OCI-M1 (cell line): ENCODE measurements around the gene LPP.
"Not testable (repeated sequence)": the region's sequence is repeated elsewhere in the genome, so short reads cannot be mapped to it uniquely, and the experiment has no call there.

ENCODE experiments used
- DNase-seq: peaks from one replicate; lab custom pipeline; 2025; lab: John Stamatoyannopoulos, UW

LPP gene

DNA sequence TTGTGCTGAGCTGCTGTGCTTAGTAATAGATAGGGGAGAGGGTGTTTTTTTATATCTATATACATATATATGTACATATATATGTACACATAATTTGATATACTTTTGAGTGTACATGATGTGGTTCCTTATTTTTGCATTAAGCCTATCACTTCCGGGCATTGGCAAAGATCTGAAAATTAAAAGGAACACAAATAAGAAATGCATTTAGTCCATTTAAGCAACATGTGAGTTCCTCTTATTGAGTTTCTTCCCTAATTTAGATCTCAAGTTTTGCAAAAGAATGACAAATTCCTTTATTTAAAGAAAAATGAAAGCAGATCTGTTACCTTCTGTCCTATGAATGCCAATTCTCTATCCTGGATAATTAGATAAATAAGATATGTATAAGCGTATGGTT is 435.1 kb downstream of the LPP start:
- DNase-seq: no peak

DNA sequence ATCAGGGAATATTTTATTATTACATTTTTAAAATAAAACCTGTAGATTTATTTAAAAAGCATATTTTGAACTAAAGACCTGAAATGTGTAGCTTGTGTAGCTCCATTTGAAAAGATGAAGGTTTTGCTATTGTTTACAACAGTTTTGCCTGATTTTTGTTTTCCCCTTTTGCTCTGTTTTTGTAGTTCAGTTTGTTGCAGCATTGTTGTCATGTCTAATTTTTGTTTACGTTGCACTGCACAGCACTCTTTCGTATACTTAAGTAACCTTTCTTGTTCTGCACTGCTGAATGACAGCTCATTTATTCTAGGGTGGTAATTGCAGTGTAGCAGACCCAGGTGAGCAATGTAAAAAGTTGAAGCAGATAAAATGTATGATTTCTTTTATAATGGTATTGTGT is 435.8 kb downstream of the LPP start:
- DNase-seq: no peak

DNA sequence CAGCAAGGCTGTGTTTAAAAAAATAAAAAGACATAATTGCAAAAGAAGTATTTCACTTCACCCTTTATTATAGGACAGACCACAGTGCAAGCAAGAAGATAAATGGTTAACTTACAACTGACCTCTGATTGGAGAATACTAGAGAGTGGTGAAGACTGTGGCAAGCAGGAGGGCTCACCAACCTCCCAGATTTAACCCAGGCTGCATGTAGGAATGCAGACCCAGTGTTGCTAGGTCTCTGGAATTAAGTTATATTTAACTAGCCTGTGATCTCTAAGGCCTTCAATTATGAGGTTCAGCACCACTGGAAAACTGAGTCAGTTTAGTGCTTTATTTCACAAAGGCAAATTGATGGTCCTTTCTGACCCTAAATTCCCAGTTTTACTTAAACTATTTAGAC is 436.6 kb downstream of the LPP start:
- DNase-seq: no peak

DNA sequence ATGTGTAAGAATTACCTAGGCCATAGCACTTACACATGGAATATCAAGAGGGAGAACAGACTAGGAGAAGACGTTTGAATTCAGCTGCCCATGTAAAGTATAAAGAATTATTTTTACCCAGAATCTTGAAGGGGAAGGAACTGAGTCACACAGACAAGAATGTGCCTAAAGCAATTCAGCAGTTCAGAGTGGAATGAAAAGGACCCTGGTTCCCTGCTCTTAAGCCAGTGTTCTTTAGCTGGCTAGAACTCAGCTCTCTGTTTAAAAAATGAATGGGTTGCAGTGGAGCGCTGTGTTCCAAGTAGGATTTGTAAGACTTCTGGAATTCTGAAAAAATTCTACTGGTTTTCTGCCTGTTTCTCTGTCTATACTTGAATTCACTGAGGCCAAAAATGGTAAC is 440.2 kb downstream of the LPP start:
- no peak for DNase-seq

DNA sequence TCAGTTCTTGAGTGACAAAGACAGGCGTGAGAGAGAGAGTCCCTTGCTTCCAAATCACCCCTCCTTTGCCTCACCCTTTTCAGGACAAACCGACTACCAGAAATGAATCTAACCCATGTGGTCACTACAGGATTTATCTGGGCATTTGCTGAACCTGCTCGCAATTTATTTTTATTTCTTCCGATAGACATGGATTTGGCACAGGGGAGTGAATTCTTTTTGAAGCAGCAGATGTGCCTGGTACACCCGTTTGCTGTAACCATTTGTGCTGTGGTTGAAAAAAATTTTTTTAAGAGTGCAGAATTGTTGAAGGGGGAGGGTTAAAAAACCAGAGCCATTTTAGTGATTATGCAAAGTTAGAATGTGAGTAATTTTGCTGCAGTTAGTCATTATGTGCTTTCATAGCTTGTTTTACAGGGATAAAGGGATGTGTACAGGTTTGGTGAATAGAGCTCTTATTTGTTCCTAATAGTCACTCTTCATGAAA is 442.0 kb downstream of the LPP start:
- peak; percentile 1 for DNase-seq

DNA sequence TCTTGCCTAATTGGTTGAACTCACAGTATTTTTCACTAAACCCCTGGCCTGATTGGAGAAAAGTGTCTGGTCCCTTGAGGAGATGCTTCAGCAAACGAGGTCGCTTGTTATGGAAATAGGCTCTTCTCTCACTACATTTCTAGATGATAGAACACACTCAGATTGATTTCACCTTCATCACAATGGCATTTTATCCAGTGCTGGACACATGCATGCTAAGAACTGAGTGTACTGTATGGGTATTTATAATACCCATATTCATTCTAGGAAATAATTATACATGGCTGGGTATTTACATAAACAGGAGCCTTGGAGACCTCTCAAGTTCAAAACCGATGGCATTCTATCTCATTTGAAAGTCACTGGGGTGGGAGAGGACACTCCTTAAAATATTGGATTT is 444.9 kb downstream of the LPP start:
- DNase-seq: no peak

DNA sequence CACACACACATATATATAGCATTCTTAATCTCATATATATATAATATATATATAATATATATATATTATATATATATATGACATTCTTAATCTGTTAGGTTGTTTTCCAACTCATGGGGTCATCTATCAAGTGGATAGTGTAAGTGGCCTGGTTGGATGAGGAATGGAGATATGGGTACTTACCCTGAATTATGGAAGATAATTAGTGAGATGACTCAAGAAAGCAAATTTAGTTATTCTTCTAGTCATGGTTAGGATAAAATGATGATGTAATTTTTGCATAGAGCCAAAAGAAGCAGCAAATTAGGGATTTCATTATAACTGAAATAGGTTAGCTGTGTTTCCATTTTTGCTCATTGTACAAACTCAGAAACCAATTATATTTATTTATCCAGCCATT is 448.2 kb downstream of the LPP start:
- DNase-seq: no peak

DNA sequence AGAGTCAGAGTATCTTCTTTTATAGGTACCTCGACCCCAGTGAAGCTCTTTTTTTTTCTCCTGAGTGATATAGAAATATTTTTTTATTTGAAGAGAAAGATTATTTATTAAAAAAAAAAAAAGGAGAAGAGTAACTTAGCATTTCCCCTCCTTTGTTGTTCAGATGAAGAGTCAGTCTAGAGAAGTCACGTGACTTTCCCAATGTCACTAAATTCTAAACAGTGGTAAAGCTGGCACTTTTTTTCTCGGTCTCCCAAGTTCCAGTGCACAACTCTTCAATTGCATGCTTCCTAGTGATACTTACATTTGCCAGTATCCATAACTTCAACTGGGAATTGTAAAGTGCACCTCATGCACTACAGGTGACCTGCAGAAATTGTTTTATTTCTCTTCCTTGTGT is 448.7 kb downstream of the LPP start:
- DNase-seq: no peak

DNA sequence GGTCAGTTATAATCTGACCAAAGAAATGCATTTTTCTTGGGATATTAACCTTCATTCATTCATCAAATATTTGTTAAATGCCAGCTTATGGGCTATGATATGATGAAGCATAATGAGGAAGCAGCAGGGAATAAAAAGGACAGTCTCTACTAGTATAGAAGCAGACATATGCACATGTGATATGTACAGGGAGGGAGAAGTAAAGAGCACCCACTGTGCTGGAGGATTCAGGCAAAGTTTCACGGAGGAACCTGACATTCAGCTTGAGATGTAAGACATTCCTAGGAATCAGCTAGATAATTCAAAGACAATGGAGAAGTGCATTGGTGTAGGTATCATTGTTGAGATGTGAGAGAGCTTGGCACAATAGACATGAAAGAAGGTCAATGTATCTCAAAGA is 450.7 kb downstream of the LPP start:
- DNase-seq: no peak

DNA sequence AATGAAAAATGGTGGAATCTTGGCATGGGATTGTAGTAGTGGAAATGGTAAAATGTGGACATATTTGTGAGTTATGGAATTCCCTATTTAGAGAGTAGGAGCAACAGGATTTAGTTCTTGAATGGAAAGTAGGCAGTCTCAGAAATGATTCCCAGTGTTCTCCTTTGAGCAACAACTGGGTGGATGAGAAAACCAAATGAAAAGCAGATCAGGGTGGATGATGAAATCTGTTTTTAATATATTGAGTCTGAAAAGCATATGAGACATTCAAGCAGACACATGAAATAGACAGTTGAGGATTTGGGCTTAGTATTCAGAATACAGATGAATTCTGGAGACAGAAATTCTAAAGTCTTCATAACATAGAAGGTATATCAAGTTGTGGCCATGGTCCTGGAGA is 451.3 kb downstream of the LPP start:
- DNase-seq: peak; percentile 22

DNA sequence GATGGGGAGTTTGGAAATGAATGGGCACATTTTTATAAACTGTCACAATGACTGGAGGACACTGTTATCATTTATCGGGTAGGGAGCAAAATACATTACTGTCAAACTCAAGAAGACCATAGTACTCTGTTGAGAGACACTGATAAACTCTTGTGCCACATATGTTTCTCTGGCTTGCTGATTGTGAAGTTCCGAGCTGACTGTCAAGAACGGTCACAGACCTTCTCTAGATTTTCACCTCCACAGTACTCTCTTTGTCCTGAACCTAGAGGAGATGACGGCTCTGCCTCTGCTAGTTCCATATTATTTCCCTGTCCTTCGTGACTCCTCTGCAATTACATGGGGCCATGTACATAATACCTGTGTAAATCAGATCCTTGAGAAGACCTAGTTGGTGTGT is 451.9 kb downstream of the LPP start:
- peak; percentile 73 for DNase-seq

DNA sequence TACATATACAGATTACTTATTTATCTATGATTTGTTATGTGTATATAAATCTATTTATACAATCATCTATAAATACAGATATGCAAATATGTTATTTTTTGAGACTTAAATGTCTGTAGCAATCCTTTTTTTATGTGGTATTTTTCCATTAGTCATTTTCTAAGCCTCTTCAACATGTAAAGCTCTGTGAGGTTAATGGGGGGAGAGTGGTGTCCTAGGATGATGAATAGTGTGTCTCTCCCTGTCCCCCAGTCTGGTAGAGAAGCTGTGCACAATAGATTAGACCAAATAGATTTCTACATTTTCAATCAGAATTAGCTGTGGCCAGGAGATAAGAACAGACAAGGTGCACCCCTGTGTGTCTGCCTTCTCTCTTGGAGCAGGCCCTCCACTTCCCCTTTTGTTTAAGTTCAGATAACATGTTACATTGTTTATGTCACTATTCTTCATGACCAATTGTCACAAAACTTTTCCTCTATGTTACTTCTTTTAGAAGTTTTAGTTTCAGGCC is 453.9 kb downstream of the LPP start:
- peak; percentile 91 for DNase-seq

DNA sequence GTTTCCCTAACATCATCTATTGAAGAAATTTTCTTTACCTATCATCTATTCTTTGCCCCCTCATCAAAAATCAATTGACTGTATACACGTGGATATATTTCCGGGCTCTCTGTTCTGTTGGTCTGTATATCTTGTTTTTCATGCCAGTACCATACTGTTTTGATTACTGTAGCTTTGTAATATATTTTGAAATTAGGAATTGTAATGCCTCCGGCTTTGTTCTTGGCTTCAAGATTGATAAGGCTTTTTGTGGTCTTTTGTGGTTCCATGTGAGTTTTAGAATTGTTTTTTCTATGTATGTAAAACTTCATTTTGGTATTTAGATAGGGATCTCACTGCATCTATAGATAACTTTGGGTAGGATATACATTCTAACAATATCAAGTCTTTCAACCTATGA is 454.4 kb downstream of the LPP start:
- DNase-seq: no peak

DNA sequence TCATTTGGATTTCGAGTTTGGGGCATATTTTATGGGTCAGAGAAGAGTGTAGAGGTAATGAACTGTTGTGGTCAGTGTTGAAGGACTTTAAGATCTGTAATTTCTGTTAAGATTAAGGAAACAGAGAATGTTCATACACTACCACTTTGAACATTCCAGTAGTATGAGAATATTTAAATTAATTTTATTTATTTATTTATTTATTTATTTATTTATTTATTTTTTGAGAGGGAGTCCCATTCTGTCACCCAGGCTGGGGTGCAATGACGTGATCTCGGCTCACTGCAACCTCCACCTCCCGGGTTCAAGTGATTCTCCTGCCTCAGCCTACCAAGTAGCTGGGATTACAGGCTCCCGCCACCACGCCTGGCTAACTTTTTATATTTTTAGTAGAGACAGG is 459.8 kb downstream of the LPP start:
- not testable (repeated sequence) for DNase-seq

DNA sequence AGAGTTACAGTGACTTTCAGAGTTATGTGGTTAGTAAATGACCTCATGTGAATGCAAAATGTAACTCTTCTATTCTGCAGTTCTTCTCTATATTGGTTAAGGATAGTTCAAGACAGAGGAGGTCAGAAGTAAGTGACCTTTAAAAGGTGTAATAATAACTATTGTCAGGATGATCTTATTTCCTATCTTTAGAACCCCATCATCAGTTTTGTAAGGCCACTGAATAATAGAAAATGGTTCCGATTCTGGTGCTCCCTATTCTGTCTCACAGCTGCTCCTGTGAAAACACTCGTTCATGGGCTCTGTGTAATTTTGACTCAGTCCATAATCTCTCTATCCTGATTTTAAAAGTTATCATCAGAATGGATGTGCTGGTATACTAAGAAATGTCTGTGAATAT is 463.3 kb downstream of the LPP start:
- no peak for DNase-seq

DNA sequence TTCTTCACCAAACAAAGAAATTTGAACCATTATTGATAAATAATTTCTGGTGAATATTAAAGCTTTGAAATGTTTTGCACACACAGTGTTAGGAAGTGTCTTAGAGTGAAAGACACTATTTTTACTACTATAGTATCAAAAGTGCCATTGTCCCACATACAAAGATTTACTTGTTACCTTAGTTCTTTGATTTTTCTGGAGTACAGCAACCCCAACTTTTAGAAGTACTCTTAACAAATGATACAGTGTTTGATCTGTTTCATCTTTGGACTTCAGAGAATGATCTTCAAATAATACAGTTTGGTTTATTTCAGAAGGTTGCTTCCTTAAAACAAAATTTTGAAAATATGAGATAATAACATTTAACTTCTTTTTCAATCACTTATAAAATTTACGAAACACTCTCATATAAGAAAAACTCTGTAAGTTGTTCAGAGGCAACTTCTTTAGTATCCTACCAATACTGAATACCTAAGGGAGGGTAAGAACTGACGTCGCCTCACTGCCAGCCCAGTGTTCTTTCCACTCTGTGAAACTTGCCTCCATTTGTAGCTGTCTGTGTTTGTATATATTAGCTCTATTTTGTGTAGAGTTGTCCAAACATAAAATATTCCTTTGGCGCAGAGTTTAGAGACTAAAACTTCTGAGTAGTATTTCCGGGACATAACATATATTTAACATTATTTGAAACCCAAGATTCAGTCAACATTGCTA is 464.2 kb downstream of the LPP start:
- DNase-seq: no peak

DNA sequence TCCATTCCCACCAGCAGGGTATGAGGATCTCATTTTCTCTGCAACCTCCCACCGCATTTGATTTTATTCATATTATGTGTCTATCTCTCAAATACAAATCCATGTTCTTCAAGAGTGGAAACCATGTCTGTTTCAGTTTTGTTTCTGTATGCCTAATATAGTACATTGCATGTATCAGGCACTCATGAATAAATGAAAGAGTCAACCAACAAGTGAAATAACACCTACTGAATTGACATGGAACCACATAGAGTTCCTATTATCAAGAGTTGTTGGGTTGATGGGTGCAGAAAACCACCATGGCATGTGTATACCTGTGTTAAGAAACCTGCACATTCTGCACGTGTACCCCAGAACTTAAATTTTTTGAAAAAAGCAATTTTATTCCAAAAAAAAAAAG is 466.8 kb downstream of the LPP start:
- DNase-seq: no peak

DNA sequence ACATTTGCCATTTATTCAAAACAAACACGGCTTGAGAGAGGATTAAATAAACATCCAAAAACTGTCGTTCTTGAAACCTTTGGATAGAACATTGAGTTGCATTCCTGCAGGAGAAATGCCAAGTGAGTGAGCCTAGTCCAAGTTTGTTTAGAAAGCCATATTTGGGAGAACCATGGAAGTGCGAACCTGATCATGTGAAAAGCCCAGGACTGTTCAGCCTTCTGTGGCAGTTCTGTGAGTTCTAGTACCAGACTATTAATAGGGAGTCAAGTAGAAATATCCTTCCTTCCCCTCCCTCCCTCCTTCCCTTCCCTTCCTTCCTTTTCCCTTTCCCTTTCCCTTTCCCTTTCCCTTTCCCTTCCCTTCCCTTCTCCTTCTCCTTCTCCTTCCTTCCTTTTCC is 470.4 kb downstream of the LPP start:
- DNase-seq: no peak

DNA sequence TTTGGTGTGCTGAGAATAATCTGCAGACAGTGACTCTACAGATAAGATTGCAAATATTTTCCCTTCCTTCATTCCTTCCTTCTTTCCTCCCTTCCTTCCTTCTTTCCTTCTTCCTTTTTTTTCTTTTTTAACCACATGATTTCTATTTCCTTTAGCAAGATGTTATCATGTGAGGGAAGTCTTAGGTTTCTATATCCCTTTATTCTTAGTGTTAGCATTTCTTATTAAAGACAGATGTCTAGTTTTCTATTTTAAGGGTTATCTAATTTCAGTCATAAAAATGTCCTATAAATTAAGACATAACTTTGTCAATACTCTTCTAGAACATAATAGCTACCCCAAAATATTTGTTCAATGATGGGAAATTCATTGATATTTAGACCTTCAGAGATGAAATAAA is 470.9 kb downstream of the LPP start:
- no peak for DNase-seq

DNA sequence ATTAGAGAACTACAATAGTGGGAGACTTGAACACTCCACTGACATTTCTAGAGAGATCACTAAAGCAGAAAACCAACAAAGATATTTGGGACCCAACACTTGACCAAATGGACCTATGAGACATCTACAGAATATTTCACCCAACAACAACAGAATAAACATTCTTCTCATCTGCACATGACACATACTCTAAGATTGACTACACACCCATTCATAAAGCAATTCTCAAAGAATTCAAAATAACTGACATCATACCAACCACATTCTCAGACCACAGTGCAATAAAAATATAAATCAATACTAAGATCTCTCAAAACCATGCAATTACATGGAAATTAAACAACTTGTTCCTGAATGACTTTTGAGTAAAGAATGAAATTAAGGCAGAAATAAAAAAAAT is 473.7 kb downstream of the LPP start:
- DNase-seq: no peak

DNA sequence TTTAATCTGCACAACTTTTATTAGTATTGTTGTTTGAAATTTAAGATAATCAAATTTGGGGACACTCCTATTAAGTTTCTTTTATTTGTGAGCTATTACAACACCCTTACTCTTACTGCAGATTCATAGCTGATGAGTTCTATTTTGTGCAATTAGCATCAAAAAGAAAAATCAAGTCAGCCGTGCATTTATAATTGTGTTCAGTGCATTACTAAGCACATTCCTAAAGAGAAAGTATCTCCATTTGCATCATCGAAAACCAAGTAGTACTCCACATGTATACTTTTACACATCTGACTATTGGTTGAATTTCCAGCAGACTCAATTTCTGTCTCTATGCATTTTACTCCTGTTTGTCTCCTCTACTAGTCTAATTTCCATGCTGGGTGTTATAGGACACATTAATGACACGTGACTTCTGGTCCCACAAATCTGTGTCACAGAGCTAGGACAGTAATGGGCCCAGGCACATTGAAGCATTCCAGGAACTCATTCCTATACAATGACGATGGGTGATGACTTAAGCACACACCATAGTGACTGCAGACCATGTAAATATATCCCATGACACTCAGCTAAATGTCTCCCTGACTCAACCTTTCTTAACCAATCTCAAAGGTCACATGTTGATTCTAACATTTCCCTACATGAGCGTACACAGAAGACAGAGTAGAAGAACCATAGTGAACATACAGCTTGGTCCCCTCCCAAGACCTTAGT is 477.5 kb downstream of the LPP start:
- DNase-seq: no peak

DNA sequence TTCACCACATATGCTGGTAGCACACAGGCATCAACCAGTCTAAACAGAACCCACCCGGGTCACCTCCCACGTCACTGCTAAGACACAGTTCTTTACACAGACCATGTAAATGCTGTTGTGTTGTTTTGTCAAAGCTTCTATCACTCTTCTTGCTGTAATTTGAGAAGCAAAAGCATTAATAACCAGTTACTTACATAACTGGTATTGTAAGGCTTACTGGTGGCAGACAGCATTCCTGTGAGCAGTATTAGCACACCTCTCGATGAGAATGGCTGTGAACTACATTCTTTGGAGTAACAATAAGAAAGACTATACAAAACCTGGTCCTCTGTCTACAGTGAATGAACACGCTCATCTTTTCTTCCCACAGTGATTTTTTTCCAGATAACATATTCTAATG is 479.2 kb downstream of the LPP start:
- DNase-seq: no peak

DNA sequence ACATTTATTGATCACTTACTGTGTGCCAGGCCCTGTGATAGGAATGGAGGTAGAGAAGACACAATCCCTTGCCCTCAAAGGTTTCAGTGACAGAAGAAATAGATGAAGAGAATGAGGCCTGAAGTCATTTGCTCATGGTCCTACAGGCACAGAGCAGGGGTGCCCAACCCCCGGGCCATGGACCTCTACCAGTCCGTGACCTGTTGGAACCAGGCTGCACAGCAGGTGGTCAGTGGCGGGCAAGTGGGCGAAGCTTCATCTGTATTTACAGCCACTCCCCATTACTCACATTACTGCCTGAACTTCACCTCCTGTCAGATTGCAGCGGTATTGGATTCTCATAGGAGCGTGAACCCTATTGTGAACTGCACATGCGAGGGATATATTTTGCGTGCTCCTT is 480.3 kb downstream of the LPP start:
- no peak for DNase-seq
